GM19099 (cell line): ENCODE measurements around the gene ADCY1.

Experiments used
- POLR2A ChIP-seq: IDR thresholded peaks from 3 replicates; pipeline ENCODE4 v1.6.1; 2011; ENCODE audit warnings: low read depth; ENCODE audit not compliant: insufficient read length; ENCODE audit errors: extremely low read depth

ADCY1 gene

DNA sequence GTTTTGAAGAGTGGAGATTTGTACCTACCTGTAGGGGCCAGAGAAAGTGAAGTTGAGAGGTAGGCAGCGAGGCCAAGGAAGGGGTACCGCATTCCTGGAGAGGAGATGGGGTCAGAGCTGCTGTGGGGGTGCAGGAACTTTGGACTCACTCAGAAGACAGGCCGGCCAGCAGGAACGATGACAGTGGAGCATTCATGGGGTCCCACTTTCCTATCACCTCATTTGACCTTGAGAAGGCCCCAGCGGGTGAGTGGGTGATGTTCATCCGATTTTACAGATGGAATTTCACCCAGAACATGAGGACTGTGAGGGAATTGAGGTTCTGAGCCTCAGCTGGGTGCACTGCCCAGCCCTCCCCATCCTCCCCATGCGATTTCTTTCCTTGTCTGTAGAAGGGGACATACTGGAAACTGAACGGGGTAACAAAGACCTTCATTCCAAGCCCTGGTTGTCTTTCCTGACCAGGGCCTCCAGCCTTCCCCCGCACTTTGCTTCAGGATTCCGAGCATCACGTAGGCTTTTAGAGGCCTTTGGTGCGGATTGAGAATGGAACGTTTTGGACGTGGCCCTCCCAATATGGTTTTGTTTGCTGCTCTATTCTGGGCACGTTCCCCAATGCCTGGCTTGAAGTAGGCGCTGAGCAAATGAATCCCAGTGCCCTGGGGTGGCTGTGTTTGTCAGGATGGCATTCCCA lies 87.3 kb downstream of the ADCY1 start:
- TF ChIP-seq POLR2A: no peak

DNA sequence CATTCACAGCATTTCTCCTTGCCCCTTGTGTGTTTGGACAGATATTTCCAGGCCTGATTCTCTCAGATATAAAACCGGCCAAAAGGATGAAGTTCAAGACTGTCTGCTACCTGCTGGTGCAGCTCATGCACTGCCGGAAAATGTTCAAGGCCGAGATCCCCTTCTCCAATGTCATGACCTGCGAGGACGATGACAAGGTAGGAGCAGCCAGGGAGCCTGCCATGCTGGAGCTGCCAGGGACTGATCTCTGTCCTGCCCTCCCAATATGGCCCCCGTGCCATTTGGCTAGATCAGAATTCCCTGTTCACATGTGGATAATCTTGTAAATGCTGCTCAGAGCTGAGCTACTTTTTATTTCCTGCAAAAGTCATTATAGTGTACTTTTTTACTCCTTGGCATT lies 87.8 kb downstream of the ADCY1 start:
- no peak for TF ChIP-seq POLR2A

DNA sequence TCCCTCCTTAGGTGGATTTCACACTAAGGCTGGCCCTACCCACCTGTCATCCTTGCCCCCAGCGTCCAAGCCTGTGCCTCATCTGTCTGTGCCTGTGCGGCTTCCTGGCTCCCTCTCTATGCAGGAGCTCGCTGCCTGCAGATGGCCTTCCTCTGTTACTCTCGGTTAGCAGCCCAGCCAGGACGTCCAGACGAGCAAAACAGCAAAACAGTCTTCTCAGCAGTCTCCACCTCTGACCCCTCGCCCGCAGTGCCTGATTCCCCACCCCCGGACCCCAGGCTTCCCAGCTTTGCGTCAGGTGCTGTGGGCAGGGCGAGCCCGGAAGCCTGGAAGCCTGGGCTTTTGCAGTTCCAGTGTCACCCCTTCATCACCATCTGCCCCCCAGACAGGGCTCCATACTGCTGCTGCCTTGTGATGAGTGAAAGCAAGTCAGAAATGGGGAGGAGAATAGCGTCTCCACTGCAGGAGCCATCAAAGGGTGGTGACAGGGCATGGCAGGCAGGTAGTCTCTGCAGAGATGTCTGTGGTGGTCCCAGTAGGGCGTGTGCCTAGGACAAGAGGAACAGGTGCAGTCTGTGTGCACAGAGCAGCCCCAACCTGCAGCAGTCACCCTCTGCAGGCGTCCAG lies 88.5 kb downstream of the ADCY1 start:
- TF ChIP-seq POLR2A: no peak

DNA sequence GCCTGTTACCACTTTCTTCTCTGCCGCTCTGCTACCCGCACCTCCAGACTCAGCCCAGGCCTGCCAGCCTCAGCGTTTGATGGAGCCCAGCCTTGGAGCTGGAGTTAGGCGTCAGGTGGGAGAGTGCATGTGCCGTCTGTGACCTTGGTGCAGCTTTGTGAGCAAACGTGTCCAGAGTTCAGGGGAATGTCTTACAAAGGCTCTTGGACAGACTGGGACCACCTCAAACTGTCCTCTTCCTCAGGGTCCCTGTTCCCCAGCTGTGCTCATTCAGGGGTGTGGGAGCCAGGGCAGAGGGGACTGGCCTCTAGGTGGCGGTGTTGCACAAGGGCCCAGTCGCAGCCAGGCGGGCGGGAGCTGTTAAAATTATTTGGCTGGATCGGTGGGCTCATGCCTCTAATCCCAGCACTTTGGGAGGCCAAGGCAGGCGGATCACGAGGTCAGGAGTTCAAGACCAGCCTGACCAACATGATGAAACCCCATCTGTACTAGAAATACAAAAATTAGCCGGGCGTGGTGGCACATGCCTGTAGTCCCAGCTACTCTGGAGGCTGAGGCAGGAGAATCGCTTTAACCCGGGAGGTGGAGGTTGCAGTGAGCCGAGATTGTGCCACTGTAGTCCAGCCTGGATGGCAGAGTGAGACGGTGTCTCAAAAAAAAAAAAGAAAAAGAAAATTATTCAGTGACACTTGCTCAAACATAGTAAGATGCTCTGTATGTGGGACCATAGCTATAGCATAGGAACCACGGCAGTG lies 89.2 kb downstream of the ADCY1 start:
- TF ChIP-seq POLR2A: no peak

DNA sequence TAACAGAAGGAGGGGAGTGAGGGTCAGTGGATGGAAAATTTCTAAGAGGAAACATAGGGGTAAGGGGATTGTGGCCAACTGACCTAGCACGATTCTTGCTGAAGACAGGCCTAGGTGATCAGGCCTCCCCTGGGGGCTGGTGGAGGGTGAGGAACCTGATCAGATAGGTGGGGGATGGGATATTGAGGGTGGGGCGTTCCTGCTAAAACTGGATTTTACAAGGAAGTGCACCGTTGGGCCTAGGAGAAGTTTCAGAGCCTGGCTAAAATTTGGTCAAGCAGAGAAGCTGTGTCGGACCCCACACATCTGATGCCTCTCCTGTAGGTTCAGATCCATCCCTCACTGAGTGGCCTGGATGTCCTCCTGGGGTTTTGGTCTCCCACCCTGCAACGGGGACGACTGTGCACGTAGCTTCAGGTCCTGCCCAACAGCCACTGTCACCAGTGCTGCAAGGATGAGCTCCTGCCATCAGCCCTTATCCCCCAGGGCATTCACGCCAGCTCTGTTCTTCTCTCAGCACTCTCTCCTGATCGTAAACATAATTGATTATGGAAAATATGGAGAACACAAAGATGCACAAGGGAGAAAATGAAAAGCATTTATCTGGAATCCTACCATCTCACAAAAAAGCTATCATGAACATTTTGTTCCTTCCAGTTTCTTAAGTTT lies 89.9 kb downstream of the ADCY1 start:
- TF ChIP-seq POLR2A: no peak

DNA sequence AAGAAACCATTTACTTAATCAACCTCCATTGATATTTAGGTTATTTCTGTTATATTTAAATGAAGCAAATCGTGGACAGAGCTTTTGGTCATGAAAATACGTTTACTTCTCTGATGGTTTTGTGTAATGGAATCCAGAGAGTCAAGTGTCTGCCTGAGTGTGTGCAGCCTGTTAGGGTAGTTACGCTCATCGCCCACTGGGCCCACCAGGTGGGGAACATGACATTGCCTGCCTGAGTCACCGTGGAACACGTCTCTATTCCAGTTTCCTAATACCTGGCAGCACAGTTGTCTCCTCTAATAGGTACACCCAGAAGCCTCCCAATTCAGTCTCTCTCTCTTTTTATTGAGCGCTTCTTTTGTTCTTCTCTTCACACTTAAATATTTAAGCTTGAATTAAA lies 91.0 kb downstream of the ADCY1 start:
- TF ChIP-seq POLR2A: no peak

DNA sequence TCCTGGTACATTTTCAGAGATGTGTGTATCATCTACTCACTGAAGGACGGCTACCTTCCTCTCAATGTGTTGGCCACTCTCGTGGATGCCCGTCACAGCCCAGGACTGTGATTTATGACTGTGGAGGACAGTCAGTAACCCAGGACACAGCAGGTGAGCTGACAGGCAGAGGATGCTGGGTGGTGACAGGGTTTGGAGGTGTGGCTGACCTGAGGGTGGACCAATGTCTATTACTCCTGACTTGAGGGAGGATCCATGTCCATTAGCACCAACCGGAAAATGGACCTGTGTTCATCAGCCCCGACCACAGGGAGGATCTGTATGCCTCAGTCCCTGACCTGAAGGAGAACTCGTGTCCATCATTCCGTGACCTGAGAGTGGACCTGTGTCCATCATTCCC lies 96.1 kb downstream of the ADCY1 start:
- TF ChIP-seq POLR2A: no peak

DNA sequence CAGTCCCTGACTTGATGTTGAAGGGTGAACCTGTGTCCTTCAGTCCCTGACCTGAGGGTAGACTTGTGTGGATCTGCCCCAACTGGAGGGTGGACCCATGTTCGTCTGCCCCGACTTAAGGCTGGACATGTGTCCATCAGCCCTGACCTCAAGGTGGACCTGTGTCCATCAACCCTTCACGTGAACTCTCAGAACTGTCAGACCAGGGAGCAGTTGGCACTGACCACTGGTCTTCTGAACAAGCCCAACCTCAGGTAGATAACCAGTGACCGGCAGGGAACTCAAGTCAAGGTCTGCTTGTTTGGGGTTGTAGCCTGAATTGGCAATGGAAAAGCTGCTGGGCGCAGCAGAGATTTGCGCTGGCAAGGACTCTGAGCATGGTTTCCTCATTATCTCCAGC lies 96.5 kb downstream of the ADCY1 start:
- no peak for TF ChIP-seq POLR2A

DNA sequence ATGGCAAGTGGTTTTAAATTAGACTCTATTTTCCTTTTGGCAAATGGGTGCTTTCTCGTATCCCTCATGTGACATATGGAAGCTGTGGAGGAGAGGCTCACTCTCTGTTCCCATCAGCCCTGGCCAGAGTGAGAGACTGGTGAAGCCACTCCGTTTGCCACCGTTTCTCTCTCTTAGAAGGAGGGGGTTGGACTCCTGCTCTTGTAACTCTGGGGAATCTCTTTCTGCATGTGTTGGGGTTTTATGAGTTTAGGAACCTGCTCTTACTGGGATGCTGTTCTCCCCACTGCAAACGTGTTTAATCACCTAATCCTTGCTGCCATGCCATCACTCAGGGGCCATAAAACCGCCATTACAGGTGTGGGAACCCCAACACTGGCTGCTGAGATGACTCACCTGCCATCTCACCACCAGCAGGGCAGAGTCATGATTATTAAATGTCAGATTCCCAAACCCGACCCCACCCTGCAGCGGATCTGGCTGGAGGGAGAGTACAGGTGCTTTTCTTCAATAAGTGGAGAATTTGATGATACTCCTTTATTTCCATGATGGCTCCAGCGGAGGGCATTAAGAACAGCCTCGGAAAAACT lies 103.2 kb downstream of the ADCY1 start:
- no peak for TF ChIP-seq POLR2A

DNA sequence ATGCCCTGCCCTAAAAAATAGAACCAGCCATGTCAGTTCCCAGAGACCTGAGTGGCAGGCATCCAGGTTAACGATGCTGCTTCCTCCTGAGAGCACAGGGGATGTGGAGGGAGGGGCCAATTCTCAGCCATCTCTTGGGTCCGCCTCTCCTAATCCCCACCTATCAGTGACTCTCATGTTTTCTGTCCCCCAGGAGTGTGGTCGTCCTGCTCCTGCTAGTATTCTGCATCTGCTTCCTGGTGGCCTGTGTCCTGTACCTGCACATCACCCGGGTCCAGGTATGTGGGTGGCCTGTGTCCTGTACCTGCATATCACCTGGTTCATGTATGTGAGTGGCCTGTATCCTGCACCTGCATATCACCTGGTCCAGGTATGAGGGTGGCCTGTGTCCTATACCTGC lies 105.3 kb downstream of the ADCY1 start:
- TF ChIP-seq POLR2A: no peak

DNA sequence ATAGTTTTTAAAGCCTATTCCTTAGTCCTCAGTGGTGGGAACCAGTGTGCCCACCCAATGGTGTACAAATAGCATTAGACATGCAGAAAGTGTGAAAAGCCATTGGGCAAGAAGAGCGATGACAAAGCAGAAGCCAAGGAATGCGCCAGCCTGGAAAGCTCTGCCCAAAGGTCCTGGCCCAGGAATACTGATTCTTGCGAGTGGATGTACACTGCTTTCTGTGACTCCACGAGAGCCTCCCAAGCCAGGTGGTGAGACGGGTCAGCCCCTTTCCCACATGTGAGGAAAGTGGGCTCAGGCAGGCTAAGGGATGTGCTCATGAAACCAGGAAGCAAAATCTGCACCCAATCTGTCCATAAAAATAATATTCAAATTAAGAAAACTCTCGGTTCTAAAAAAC lies 106.6 kb downstream of the ADCY1 start:
- TF ChIP-seq POLR2A: no peak

DNA sequence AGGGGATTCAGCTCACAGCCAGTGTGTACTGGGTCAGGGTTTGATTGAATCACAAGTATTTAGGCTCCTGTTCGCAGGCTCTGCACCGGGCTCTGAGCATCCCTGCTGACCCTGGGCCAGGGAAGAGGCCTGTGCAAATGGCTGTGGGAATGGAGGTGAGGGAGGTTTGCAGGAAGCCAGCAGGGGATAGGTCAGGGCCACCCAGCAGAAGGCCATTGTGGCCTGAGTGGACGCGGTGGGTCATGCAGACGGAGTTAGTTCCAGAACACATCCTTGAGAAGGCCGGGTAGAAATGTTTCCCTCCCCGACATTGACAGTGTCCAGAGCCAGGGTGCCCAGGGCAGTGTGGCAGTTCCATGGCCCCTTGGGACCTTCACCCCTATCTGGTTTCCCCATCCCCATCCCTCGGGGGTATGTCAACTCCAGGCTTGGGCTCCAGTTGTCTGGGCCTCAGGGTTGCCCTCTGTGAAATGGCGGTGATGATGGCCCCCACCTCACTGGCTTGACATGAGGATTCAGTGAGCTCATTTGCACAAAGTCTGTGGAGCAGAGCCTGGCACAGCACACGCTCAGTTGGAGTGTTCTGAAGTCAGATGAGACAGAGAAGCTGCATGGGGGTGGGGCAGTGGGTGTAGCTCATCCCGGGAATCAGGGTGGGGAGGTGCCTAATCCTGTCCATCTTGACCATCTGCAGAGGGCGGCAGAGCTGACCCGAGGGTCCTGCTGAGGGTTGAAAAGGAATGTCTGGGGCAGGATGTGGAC lies 107.6 kb downstream of the ADCY1 start:
- no peak for TF ChIP-seq POLR2A

DNA sequence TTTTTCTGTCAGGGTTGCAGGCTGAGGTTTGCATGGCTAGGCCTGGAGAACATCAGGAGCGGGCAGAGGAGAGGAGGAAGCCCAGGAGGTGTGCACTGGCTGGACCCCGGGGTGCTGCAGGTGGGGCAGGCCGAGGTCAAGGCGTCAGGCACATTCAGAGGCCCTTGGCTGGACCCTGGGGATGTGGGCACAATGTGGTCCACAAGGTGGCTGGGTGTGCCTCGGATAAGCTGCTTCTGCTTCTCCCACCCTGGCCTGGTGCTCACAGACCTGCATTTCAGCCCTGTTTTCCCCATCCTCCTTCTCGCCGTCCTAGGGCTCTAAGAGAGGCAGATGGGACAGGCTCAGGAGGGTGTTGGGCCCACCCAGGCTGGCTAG lies 108.2 kb downstream of the ADCY1 start:
- no peak for TF ChIP-seq POLR2A

DNA sequence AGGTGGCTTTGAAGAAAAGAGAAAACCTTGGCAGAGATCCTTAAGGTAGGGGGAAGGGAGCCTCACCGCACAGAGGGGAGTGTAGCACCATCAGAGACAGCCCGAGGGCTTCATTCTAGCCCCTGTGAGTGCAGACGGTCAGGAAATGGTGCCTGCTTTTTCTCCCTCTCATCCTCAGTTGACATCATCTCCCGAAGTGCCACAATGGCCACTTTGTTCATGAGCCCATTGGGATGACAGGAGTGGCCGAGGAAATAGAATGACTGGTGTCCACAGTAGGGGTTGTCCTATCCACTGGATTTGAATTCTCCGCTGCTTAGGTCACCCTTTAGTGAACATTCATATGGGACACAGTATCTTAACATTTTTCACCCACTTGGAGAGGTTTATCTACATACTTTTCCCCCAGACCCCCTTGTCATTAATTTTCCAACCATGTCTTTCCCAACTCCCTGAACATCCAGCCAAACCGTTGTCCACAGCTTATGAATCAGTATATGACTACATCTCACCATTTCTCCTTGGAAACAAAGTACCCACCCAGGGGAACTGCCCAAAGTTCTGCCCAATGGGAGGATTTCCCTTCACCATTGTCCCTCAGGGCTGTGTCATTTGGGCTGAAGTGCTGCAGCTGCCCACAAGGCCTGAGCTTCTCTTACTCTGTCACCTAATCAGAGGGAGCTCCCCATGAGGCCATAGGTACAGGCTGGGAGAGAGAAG lies 108.8 kb downstream of the ADCY1 start:
- no peak for TF ChIP-seq POLR2A
